Measurements from ENCODE around the gene HUS1. TPM values are rescaled to one million over a fixed set of nuclear protein-coding genes. Genes with fewer than 3 reads are reported as not detected.

HUS1 gene
- total and polyA plus RNA-seq, 2 of the 13 experiments (the other 11 are each of a cell fraction or from before 2014, with no cell fraction given): 14.8 to 16.9 TPM

DNA sequence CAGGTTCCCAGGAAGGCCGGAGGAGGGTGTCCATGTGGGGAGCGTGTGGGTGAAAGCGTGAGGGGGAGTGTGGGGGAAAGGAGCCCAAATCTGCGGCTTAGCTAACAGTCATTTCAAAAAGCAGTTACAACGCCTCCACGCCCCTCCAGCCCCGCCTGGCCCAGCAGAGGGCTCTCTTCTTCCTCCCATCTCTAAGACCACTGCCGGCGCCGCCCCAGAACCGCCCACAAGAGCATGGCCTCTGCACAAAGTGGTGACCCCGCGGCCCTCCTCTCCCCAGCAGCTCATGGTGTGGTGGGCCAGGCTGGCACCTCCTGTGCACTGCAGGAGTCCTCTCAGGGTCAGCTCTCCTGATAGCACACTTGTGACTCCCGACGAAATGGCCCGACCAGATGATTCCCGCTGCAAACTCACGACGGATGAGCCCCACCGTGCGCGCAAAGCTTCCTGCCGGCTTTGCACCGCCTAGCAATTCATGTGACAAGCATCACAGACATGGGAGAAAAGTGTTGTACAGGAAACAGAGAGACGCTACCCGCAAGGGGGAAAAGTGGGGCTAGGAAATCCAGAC is 12.4 kb upstream of the HUS1 start (continued):
- TF ChIP-seq, protein P1, sequence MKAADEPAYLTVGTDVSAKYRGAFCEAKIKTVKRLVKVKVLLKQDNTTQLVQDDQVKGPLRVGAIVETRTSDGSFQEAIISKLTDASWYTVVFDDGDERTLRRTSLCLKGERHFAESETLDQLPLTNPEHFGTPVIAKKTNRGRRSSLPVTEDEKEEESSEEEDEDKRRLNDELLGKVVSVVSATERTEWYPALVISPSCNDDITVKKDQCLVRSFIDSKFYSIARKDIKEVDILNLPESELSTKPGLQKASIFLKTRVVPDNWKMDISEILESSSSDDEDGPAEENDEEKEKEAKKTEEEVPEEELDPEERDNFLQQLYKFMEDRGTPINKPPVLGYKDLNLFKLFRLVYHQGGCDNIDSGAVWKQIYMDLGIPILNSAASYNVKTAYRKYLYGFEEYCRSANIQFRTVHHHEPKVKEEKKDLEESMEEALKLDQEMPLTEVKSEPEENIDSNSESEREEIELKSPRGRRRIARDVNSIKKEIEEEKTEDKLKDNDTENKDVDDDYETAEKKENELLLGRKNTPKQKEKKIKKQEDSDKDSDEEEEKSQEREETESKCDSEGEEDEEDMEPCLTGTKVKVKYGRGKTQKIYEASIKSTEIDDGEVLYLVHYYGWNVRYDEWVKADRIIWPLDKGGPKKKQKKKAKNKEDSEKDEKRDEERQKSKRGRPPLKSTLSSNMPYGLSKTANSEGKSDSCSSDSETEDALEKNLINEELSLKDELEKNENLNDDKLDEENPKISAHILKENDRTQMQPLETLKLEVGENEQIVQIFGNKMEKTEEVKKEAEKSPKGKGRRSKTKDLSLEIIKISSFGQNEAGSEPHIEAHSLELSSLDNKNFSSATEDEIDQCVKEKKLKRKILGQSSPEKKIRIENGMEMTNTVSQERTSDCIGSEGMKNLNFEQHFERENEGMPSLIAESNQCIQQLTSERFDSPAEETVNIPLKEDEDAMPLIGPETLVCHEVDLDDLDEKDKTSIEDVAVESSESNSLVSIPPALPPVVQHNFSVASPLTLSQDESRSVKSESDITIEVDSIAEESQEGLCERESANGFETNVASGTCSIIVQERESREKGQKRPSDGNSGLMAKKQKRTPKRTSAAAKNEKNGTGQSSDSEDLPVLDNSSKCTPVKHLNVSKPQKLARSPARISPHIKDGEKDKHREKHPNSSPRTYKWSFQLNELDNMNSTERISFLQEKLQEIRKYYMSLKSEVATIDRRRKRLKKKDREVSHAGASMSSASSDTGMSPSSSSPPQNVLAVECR (CRISPR knock-in tag; IDR thresholded peaks at IDR 0.05; ENCODE audit: borderline replicate concordance): peak; percentile 54; the same call in 1 of the 2 replicates
- TF ChIP-seq ZNF619 (CRISPR knock-in tag; IDR thresholded peaks at IDR 0.05) (no peak), RNF2 (conservative IDR thresholded peaks at IDR 0.05; ENCODE audit: low read depth) (no peak), ZNF431 (CRISPR knock-in tag; IDR thresholded peaks at IDR 0.05; ENCODE audit: borderline replicate concordance, low read depth) (no peak), ZNF326 (CRISPR knock-in tag; IDR thresholded peaks at IDR 0.05; ENCODE audit: borderline replicate concordance) (no peak), ZNF124 (CRISPR knock-in tag; IDR thresholded peaks at IDR 0.05) (no peak), ZNF598 (CRISPR knock-in tag; IDR thresholded peaks at IDR 0.05; ENCODE audit: borderline replicate concordance) (peak; percentile 61; the same call in 1 of the 2 replicates), PHF8 (CRISPR knock-in tag; IDR thresholded peaks at IDR 0.05) (peak; percentile 39; the same call in 1 of the 2 replicates), KAT7 (CRISPR knock-in tag; IDR thresholded peaks at IDR 0.05; ENCODE audit: borderline replicate concordance) (no peak; the same call in 1 of the 2 replicates), ZNF792 (CRISPR knock-in tag; IDR thresholded peaks at IDR 0.05) (no peak), SRSF9 (IDR thresholded peaks at IDR 0.05; ENCODE audit: borderline replicate concordance, insufficient read depth, low read depth, low read length, poor library complexity, severe bottlenecking) (no peak), GZF1 (CRISPR knock-in tag; IDR thresholded peaks at IDR 0.05) (no peak), LCORL (IDR thresholded peaks at IDR 0.05) (no peak), LCORL (CRISPR knock-in tag; IDR thresholded peaks at IDR 0.05) (peak; percentile 71), HMG20B (CRISPR knock-in tag; conservative IDR thresholded peaks at IDR 0.05) (no peak), TRIM24 (CRISPR knock-in tag; IDR thresholded peaks at IDR 0.05) (no peak)
- TF ChIP-seq, protein P2, sequence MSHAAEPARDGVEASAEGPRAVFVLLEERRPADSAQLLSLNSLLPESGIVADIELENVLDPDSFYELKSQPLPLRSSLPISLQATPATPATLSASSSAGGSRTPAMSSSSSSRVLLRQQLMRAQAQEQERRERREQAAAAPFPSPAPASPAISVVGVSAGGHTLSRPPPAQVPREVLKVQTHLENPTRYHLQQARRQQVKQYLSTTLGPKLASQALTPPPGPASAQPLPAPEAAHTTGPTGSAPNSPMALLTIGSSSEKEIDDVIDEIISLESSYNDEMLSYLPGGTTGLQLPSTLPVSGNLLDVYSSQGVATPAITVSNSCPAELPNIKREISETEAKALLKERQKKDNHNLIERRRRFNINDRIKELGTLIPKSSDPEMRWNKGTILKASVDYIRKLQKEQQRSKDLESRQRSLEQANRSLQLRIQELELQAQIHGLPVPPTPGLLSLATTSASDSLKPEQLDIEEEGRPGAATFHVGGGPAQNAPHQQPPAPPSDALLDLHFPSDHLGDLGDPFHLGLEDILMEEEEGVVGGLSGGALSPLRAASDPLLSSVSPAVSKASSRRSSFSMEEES (CRISPR knock-in tag; IDR thresholded peaks at IDR 0.05): no peak
- TF ChIP-seq, protein P3, sequence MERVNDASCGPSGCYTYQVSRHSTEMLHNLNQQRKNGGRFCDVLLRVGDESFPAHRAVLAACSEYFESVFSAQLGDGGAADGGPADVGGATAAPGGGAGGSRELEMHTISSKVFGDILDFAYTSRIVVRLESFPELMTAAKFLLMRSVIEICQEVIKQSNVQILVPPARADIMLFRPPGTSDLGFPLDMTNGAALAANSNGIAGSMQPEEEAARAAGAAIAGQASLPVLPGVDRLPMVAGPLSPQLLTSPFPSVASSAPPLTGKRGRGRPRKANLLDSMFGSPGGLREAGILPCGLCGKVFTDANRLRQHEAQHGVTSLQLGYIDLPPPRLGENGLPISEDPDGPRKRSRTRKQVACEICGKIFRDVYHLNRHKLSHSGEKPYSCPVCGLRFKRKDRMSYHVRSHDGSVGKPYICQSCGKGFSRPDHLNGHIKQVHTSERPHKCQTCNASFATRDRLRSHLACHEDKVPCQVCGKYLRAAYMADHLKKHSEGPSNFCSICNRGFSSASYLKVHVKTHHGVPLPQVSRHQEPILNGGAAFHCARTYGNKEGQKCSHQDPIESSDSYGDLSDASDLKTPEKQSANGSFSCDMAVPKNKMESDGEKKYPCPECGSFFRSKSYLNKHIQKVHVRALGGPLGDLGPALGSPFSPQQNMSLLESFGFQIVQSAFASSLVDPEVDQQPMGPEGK (CRISPR knock-in tag; IDR thresholded peaks at IDR 0.05): peak; percentile 50; the same call in 1 of the 2 replicates
- TF ChIP-seq, protein P4, sequence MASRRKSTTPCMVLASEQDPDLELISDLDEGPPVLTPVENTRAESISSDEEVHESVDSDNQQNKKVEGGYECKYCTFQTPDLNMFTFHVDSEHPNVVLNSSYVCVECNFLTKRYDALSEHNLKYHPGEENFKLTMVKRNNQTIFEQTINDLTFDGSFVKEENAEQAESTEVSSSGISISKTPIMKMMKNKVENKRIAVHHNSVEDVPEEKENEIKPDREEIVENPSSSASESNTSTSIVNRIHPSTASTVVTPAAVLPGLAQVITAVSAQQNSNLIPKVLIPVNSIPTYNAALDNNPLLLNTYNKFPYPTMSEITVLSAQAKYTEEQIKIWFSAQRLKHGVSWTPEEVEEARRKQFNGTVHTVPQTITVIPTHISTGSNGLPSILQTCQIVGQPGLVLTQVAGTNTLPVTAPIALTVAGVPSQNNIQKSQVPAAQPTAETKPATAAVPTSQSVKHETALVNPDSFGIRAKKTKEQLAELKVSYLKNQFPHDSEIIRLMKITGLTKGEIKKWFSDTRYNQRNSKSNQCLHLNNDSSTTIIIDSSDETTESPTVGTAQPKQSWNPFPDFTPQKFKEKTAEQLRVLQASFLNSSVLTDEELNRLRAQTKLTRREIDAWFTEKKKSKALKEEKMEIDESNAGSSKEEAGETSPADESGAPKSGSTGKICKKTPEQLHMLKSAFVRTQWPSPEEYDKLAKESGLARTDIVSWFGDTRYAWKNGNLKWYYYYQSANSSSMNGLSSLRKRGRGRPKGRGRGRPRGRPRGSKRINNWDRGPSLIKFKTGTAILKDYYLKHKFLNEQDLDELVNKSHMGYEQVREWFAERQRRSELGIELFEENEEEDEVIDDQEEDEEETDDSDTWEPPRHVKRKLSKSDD (CRISPR knock-in tag; IDR thresholded peaks at IDR 0.05; ENCODE audit: low read depth): no peak
